Measurements from ENCODE around the gene GPBP1. TPM values are rescaled to one million over a fixed set of nuclear protein-coding genes. Genes with fewer than 3 reads are reported as not detected.

GPBP1 gene
- total RNA-seq, 1 donor: 22.1 TPM

DNA sequence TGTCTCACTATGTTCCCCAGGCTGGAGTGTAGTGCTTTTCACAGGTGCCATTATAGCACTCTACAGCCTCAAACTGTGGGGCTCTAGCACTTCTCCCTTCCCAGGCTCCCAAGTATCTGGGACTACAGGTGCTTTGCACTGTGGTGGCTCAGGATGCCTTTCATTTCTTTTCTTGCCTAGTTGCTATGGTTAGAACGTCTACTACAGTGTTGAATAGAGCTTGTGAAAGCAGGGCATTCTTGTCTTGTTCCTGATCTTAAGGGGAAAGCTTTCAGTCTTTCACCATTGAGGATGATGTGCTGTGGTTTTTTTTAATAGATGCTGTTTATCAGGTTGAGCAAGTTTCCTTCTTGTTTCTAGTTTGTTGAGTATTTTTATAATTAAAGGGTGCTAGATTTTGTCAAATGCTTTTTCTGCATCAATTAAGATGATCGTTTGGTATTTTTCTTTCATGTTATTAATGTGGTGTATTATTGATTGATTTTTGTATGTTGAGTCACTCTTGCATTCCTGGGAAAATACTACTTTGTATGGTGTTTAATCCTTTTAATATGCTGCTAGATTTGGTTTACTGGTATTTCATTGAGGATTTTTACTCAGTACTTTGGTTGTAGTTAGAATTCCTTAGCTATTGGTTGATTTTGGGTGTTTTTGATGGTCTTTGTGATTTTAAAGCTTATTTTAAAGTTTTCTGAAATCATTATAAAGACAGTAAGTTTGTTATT lies 35.6 kb downstream of the GPBP1 start:
- peak in 1 of 3 donors; percentile 8 for DNase-seq (ENCODE audit: low read depth in 2 of 3, low spot score in 2 of 3)

DNA sequence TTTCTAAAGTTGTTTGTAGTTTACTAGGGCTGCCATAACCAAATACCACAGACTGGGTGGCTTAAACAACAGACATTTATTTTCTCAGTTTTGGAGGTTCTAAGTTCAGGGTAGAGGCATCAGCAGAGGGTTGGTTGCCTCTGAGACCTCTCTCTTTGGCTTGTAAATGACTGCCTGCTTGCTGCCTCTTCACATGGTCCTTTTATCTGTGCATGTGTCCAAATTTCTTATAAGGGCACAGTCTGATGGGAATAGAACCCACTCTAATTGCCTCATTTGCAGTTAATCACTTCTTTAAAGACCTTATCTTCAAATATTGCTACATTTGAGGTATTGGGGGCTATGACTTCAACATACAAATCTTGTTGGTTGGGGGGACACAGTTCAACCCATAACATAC lies 36.8 kb downstream of the GPBP1 start:
- DNase-seq (ENCODE audit: low read depth in 2 of 3, low spot score in 2 of 3): no peak

- no peak for DNase-seq (ENCODE audit: low read depth in 2 of 3, low spot score in 2 of 3)
Observed at GRCh38 chr5:57211039-57211438, 37.2 kb downstream of the GPBP1 start.

DNA sequence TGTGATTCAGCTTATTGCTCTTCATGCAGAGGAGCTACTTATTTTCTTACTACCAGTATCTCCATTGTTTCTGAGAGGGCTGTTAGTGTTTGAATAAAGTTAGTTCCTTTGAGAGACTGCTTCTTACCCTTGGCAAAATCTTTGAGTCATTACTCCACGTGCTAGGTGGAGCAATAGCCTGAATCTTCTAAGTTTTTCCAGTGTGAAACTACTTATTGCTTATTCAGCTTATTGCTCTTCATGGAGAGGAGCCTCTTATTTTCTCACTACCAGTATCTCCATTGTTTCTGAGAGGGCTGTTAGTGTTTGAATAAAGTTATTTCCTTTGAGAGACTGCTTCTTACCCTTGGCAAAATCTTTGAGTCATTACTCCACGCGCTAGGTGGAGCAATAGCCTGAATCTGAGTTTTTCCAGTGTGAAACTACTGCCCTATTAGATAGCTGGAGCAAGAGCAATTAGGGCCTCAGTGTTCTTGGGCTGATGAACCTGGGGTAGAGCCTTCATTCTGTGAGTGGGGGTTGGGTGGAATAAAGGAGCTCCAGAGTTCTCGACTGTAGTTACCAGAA lies 41.9 kb downstream of the GPBP1 start:
- DNase-seq (ENCODE audit: low read depth in 2 of 3, low spot score in 2 of 3): no peak

DNA sequence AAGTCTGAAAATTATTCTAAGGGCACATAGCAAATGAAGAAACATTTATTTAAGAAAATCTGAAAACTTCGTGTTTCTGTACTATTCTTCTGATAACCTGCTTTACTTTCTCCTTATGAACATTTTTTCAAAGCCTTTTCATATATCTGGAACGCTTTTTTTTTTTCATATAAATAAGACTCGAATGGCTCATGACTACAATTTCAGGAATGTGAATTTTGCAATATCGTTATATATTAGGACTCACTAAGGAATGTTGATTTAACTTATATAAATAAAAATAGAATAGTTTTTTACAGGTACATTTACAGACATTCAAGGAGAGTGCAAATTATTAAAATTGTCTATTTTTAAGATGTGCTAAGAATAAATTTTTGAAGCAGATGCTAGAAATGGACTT lies 42.9 kb downstream of the GPBP1 start:
- no peak for DNase-seq (ENCODE audit: low read depth in 2 of 3, low spot score in 2 of 3)

DNA sequence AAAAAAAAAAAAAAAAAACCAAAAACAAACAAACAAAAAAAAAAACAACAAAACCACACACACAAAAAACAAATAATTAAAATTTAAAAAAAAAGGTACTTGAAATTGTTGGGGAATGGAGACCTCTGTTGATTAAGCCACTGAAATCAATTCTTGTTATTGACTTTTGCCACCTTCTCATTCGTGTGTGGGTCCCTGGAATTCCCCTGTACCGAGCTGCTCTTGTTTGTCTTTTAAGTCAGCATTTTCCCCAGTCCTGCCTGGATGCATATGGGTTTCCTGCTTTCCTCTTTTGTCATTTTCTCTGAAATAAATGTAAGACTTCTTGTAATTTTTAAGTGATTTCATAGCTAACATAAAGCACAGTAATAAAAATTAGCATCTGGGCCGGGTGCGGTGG lies 45.5 kb downstream of the GPBP1 start:
- DNase-seq (ENCODE audit: low read depth in 2 of 3, low spot score in 2 of 3): no peak

DNA sequence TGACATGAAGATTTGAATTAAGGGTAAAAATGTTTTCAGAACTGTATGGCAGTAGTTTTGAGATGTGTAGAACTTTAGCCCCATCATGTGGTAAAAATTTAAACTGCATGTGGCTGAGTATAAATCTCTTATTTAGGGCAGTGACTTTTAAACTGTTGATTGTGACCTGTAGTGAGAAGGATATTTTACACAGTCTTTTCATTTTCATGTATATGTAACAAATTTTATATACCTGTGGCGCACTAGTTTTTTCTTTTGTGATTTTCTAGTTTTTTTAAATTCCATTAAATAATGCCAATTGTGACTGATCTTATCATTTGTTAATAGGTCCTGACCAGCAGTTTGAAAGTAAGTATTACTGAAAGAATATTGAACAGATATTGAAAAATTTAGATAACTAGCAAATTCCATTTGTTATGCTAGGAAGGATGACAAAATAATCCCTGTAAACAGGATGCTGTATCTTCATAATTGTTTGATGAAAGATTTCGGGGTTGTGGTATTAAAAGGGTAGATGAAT lies 47.2 kb downstream of the GPBP1 start:
- DNase-seq (ENCODE audit: low read depth in 2 of 3, low spot score in 2 of 3): peak; percentile 49 to 86 (median 62)

DNA sequence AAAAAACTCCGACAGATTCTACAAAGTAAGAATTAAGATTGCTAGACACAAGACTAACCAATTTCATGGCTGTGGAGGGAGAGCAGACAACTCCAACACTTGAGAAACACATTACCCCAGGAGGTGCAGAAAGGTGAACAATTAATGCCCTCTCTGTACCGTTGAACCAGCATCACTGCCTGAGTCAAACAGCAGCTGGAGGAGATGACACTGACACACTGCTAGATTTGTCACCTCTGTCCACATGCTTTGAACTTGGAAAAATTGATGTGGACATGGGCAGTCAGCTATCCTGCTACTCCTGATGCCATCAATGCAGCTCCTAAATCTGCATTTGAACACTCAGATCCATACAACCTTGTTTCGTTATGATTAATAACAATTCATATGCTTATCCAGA lies 51.7 kb downstream of the GPBP1 start:
- DNase-seq (ENCODE audit: low read depth in 2 of 3, low spot score in 2 of 3): no peak

DNA sequence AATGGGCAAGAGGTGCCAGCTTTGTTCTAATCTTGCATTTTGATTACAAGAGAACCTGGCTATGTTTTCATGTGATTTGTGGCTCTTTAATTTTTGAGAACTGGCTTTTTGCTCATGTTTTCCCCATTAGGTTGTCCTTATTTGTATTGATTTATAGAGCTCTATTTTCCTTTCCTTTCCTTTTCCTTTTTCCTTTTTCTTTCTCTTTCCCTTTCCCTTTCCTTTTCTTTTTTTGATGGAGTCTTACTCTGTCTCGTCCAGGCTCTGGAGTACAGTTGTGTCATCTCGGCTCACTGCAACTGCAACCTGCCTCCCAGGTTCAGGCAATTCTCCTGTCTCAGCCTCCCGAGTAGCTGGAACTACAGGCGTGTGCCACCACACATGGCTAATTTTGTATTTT lies 55.5 kb downstream of the GPBP1 start:
- no peak for DNase-seq (ENCODE audit: low read depth in 2 of 3, low spot score in 2 of 3)

- DNase-seq (ENCODE audit: low read depth in 2 of 3, low spot score in 2 of 3): no peak
Observed at GRCh38 chr5:57231607-57232006, 57.7 kb downstream of the GPBP1 start.

DNA sequence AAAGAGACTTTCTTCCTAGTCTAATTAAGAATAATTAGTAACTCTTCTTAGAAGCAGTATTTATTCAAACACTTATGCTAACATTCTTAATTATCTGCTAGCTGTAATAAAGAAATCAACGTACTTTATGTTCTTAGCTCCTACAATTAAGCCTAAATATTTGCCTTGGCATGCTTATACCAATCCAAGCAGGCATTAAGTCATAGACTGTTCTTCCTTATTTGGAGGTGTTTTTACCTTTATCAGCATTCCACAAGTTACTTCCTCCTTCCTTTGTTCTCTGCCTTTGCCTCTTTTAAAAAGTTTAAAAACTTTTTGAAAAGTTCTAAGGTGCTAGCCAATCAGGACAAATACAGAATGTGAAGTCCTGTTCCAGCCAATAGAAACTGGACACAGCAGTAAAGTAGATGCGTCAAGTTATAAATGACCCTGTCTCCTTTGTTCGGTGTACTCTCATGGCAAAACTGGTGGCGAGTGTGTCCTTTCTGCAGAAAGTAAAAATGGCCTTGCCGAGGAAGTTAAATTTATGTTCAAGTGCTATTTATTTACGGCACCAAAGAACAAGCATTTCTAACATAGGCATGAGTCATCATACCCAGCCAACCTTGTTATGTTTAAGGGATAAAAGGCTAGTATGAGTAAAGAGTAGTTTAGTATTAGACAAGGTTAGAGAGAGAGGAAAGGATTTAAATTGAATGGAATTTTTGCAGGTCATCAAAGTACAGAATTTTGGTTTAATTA lies 58.6 kb downstream of the GPBP1 start:
- DNase-seq (ENCODE audit: low read depth in 2 of 3, low spot score in 2 of 3): no peak

DNA sequence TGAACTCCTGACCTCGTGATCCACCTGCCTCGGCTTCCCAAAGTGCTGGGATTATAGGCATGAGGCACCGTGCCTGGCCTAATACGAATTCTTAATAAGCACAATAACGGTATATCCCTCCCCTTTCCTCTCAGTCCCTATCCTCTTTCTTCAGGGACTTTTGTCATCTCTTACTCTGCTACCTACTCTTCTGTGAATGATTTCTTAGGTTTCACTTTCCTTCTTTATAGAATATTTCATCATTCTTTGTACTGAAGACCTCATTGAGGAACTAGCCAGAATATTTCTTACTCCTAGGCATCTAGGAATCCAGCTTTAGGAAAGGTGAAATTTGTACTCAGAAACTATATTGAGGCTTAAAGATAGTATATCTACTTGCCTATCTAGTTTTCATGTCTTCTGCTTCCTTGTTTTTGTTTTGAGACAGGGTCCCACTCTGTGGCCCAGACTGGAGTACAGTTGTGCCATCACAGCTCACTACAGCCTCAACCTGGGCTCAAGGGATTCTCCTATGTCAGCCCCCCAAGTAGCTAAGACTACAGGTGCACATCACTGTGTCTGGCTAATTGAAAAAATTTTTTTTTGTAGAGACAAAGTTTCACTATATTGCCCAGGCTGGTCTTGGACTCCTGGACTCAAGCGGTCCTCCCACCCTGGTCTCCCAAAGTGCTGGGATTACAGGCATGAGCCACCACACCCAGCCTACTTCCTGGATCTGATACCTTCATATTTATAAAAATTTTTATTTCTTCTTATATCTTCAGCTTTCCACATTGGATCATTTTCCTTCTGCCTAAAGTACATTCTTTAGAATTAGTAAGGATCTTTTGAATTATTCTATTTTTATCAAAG lies 69.7 kb downstream of the GPBP1 start:
- peak in 1 of 3 donors; percentile 10 for DNase-seq (ENCODE audit: low read depth in 2 of 3, low spot score in 2 of 3)

- DNase-seq (ENCODE audit: low read depth in 2 of 3, low spot score in 2 of 3): no peak
Observed at GRCh38 chr5:57244331-57244730, 70.5 kb downstream of the GPBP1 start.

GRCh38 chr5:57246426-57246825 lies 72.6 kb downstream of the GPBP1 start:
- DNase-seq (ENCODE audit: low read depth in 2 of 3, low spot score in 2 of 3): no peak

GRCh38 chr5:57247765-57248164 lies 73.9 kb downstream of the GPBP1 start:
- DNase-seq (ENCODE audit: low read depth in 2 of 3, low spot score in 2 of 3): no peak

DNA sequence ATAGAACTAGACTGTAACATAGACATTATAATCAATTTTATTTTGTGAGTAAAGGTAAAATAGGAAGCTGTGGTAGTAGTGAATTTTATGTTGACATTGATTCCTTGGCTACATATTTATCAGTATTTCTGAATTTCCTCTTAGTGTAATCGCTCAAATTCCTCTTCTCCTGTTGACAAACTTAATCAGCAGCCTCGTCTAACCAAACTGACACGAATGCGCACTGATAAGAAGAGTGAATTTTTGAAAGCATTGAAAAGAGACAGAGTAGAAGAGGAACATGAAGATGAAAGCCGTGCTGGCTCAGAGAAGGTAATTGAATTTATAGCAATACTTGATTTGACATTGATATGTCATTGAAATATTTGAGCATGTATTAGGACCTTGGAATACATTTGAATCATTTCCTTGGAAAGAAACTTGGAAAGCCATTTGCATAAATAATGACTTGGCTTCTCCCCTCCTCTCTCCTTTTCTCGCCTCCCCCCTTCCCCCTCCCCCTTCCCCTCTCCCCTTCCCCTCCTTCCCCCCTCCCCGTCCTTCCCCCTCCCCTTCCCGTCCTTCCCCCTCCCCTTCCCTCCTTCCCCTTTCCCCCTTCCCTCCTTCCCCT lies 75.5 kb downstream of the GPBP1 start:
- peak in 1 of 3 donors; percentile 13 for DNase-seq (ENCODE audit: low read depth in 2 of 3, low spot score in 2 of 3)

DNA sequence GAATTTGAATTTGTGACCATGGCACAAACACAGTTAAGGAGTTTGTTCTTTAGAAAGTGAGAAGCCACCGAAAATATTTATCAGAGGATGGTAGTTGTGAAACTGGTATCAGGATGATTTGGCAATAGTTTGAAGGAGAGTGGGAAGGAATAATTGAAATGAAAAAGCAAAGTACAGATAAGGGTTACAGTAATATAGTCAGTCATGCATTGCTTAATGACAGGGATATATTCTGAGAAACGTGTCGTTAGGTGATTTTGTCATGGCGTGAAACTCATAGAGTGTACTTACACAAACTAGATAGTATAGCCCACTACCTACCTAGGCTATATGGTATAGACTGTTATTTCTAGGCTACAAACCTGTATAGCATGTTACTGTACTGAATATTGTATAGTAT lies 84.2 kb downstream of the GPBP1 start:
- DNase-seq (ENCODE audit: low read depth in 2 of 3, low spot score in 2 of 3): no peak

DNA sequence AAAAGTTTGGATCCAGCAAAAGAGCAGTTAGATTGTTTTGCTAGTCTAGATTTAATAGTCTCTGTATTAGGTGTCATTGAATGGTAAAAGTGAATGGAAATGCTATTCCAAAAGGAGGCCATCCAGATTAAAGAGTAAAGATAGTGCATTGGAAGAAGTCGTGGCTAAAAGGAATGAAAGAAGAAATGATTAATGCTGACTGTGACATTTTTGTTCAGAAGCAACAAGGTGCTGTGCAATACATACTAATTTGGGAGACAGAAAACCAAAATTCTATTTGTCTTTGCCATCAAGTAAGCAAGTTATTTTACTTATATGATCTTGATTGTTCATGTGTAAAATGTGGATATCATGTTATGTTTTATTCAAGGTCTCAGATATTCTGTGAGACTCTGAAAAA lies 85.1 kb downstream of the GPBP1 start:
- DNase-seq (ENCODE audit: low read depth in 2 of 3, low spot score in 2 of 3): no peak

DNA sequence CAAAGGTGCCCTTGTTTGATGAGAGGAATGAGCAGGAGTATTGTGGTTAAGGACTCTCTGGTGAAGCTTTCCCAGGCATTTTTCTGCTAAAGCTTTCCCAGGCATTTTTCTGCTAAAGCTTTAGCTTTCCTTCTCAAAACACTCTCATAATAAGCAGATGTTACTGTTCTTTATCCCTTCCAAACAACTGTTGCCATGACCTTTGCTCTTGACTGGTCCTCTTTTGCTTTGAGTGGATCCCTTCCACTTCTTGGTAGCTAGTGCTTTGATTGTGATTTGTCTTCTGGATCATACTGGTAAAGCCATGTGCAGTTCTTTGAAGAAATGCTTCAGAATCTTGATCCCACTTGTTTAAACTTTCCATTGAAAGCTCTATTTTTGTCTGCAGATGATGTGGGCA lies 85.8 kb downstream of the GPBP1 start:
- DNase-seq (ENCODE audit: low read depth in 2 of 3, low spot score in 2 of 3): no peak

DNA sequence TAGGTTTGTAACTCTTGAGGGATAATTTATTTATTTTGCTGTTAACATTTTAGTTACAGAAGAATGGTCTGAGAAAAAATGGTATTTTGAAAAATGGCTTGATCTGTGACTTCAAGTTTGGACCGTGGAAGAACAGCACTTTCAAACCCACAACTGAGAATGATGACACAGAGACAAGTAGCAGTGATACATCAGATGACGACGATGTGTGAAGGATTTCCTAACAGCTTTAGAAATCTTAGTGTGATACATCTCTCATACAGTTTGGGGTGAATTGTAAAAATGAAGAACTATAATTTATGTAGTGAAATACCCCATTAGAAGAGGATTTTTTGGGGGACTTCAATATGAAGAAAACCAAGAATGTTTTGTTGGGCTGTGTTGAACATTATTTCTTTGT lies 88.7 kb downstream of the GPBP1 start:
- DNase-seq (ENCODE audit: low read depth in 2 of 3, low spot score in 2 of 3): no peak

Data from hematopoietic multipotent progenitor cell (in vitro differentiated cells).